ENCODE results near the gene ELL3.
"Not testable (repeated sequence)": the region's sequence is repeated elsewhere in the genome, so short reads cannot be mapped to it uniquely, and the experiment has no call there.

ELL3 gene

DNA sequence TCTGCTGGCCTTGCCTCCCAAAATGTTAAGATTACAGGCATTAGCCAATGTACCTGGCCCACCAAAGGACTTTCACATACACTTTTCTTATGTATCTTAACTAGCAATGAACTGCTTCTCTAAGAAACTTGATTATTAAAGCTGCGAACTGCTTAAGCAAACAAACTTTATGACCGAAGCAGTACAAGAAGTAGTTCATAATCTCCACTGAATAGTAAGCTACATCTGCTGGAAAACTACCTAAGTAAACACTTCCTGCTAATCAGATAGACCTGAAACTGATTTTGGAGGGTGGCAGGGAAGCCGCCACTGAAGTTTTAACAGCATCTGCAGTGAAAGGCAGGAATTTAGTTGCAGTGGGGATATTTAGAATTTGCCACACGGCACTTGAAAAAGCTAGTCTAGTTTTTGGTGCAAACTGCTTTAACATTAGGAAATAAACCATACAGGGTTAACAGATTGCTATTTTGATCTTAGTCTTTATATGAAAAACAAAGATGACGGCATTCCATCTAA, 31.7 kb upstream of the ELL3 start:
- TF ChIP-seq, protein P1, sequence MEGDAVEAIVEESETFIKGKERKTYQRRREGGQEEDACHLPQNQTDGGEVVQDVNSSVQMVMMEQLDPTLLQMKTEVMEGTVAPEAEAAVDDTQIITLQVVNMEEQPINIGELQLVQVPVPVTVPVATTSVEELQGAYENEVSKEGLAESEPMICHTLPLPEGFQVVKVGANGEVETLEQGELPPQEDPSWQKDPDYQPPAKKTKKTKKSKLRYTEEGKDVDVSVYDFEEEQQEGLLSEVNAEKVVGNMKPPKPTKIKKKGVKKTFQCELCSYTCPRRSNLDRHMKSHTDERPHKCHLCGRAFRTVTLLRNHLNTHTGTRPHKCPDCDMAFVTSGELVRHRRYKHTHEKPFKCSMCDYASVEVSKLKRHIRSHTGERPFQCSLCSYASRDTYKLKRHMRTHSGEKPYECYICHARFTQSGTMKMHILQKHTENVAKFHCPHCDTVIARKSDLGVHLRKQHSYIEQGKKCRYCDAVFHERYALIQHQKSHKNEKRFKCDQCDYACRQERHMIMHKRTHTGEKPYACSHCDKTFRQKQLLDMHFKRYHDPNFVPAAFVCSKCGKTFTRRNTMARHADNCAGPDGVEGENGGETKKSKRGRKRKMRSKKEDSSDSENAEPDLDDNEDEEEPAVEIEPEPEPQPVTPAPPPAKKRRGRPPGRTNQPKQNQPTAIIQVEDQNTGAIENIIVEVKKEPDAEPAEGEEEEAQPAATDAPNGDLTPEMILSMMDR (IDR thresholded peaks at IDR 0.05; ENCODE audit: insufficient read depth, missing control alignments), result no peak
- no peak for FAIRE-seq
- DNase-seq (ENCODE audit: insufficient read length, low spot score), result no peak

DNA sequence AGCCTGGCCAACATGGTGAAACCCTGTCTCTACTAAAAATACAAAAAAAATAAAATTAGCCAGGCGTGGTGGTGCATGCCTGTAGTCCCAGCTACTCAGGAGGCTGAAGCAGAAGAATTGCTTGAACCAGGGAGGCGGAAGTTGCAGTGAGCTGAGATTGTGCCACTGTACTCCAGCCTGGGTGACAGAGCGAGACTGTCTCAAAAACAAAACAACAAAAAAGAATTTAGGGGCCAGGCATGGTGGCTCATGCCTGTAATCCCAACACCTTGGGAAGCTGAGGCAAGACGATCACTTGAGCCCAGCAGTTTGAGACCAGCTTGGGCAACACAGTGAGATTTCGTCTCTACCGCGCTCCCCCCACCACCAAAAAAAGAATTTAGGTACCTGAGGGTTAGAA, 25.9 kb upstream of the ELL3 start:
- not testable (repeated sequence) for FAIRE-seq; DNase-seq (ENCODE audit: insufficient read length, low spot score)

DNA sequence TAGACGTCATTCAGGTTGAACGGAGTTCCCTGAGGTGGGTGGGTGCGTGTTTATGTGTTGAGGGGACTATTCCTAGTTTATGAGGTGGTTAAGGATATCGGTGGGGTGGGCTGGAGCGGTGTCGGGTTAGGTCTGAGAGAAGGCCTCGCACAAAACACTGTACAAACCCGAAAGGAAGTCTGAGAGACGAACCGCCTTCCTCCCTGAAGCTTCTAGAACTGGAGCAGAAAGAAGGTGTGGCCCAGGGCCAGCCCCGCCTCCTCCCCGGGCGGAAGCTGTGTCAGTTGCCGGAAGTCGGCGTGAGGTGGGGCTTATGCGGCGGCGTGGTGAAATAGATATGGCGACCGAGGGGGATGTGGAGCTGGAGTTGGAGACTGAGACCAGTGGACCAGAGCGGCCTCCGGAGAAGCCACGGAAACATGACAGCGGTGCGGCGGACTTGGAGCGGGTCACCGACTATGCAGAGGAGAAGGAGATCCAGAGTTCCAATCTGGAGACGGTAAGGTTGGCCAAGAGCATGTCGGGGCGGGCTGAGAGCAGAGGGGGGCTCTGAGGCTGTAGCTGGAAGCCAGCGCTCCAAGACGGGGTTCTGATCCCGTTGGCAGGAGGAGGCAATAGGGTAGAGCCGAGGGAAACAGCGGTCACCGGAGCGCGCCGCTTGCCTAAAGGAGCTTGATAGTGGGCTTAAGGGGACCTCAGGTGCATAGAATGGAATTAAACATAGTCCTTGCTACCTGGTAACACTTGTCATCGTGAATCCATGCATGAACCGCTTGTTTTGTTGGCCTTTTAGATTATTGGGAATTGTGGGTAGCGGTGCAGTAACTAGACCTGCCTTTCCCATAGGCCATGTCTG, 23.7 kb upstream of the ELL3 start, which contains the start of gene HYPK:
Gene HYPK, plus strand, starts transcription at position 314 of the 856 bp plus-strand sequence. Its CDS starts 24 bp downstream, at position 338.
- DNase-seq (ENCODE audit: insufficient read length, low spot score), result no peak
- TF ChIP-seq, protein P1 (IDR thresholded peaks at IDR 0.05; ENCODE audit: insufficient read depth, missing control alignments), result no peak
- FAIRE-seq, result no peak

DNA sequence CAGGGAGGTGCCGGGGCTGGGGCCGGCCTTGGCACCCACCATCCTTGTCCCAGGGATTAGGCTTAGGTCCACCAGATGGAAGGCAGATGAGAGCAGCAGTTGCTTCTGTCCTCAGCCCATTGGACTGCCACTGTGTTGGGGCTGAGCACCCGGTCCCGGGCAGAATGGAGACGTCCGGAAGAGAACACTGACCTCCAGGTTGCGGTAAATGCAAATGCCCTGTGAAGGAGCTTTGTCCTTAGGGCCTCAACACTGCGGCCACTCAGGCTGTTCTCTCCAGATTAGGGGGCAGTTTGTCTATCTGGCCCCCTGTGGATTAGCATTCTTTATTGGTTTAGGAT, 23.1 kb upstream of the ELL3 start, which contains the start of gene SERINC4:
Gene SERINC4, minus strand, starts transcription at position 276 of the 341 bp plus-strand sequence. Its CDS starts 234 bp downstream, at position 42.
- TF ChIP-seq, protein P1 (IDR thresholded peaks at IDR 0.05; ENCODE audit: insufficient read depth, missing control alignments), result no peak

DNA sequence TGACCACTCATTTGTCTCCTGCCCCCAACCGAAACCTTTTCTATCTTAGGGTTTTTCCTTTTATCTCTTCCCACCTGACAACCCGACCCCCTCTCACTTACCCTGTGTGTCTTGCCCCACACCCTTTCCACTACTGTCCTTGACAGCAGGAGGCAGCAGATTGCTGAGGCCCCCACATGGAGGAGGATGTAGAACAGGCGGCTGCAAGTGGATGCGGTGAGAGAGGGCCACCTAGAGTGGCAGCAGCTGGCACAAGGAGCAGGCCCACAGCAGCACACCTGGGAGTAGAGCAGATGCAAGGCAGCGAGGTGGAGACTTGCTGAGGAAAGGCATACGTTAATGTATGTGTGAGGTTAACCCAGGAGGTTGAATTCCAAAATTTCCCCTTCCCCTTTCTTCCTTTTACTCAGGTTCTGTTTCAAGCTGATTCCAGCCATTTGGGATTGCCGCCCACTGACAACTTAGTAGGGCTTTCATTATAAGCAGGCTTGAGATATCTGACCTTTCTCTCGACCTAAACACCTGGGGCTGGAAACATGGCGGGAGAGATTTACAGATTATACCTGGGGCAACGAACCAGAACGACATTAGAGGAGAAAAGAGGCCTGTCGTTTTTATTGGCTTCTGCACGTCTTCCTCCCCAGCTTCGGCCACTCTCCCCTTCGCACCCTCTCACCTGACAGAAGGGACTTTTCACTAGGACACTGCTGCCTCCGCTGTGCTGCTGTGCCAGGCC, 22.6 kb upstream of the ELL3 start:
- TF ChIP-seq, protein P1 (IDR thresholded peaks at IDR 0.05; ENCODE audit: insufficient read depth, missing control alignments), result no peak
- DNase-seq (ENCODE audit: insufficient read length, low spot score) (no peak), FAIRE-seq (no peak)

More for the DNA sequence above, 23.1 kb upstream of the ELL3 start, which contains the start of gene SERINC4:
- no peak for DNase-seq (ENCODE audit: insufficient read length, low spot score)
- FAIRE-seq, result no peak

DNA sequence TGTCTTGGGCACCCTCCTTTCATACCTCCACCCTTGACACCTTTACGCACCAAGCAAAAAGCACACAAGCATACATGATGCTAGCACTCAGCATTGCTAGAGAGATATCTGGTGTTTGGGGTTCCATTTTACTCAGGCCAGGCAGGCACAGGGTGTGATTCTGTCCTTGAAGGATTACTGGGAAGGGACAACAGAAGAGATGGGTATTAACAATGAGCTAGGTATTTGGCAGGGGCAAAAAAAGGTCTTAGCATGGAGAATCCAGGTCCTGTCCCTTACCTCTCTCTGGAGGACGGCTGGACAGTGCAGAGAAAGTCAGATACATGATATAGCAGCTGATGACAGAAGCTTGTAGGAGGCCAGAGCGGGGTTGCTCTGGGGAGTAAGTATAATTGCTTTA, 19.8 kb upstream of the ELL3 start:
- TF ChIP-seq, protein P1 (IDR thresholded peaks at IDR 0.05; ENCODE audit: insufficient read depth, missing control alignments), result no peak
- DNase-seq (ENCODE audit: insufficient read length, low spot score), result no peak
- FAIRE-seq, result no peak

DNA sequence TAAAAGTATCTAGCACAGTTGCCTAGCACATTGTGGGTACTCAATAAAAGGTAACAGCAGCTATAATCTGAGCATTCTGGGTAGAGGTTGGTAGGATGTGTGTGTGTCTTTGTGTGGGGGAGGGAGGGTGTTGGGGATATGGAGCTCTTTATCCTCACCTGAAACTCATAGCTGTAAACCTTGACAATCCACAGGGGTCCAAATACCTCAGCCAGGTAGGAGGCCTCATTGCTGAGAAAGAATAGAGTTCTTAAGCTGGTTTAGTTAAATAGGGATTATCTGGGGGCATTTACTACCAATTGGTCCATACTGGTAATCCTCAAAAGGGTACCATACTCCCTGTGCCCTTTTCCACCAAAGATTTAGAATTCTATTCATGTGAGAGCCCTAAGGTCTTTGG, 19.2 kb upstream of the ELL3 start:
- no peak for FAIRE-seq
- TF ChIP-seq, protein P1 (IDR thresholded peaks at IDR 0.05; ENCODE audit: insufficient read depth, missing control alignments), result no peak
- no peak for DNase-seq (ENCODE audit: insufficient read length, low spot score)

Measured in D721Med (cell line).